B cell (primary cell): Measurements from ENCODE around the gene MTF1. TPM values are rescaled to one million over a fixed set of nuclear protein-coding genes. Genes with fewer than 3 reads are reported as not detected.

Experiments used
- ATAC-seq: fragments of 200-7000 bp; cut with Tn5 transposase; one replicate; pipeline ENCODE4 v1.10.0; 2021; ENCODE audit warnings: low read depth, mild to moderate bottlenecking, moderate number of reproducible peaks, moderate library complexity
- CTCF ChIA-PET: fragments of 350-600 bp; sonication (Branson Sonifier 250); formaldehyde crosslinking; loops from one replicate; lab custom pipeline; 2021; ENCODE audit warnings: antibody characterized with exemption, inconsistent platforms; lab: Charles Lee
- POLR2A ChIA-PET: fragments of 350-600 bp; sonication (Branson Sonifier 250); formaldehyde crosslinking; loops from one replicate; lab custom pipeline; 2021; ENCODE audit warnings: antibody characterized with exemption; lab: Charles Lee
- DNase-seq: peaks from one replicate; pipeline ENCODE4 v3.0.0; 2013
- H2AFZ ChIP-seq: 2 replicates; pipeline ENCODE4 v1.6.1; 2012; ENCODE audit warnings: mild to moderate bottlenecking, low read depth, low read length; ENCODE audit not compliant: insufficient read depth, poor library complexity, severe bottlenecking
- H3K27ac ChIP-seq, 2 donors: 1 replicate in 1 of 2; 2 replicates in 1 of 2; pipeline ENCODE4 v1.5.1; 2012 to 2013; ENCODE audit warnings: low read length in 2 of 2, mild to moderate bottlenecking in 2 of 2, moderate library complexity in 1 of 2
- H3K27me3 ChIP-seq, 4 experiments: fragments of 200-600 bp in 1 of 4; sonication (generic) in 1 of 4; replicated peaks in 1 of 4; 1 replicate in 2 of 4; 2 replicates in 2 of 4; pipeline versions ENCODE4 v1.6.1 to v1.7.0; 2013 to 2016; ENCODE audit warnings: low read length in 3 of 4, mild to moderate bottlenecking in 2 of 4, mixed read lengths in 1 of 4, moderate library complexity in 1 of 4; ENCODE audit not compliant: insufficient read depth in 4 of 4, control insufficient read depth in 3 of 4; ENCODE audit errors: control extremely low read depth in 1 of 4
- H3K36me3 ChIP-seq, 2 experiments: replicated peaks in 1 of 2; 1 replicate in 1 of 2; 2 replicates in 1 of 2; pipeline versions ENCODE4 v1.6.1 to v1.7.1; 2013; ENCODE audit warnings: low read length in 1 of 2; ENCODE audit not compliant: insufficient read depth in 2 of 2, control insufficient read depth in 1 of 2; ENCODE audit errors: control extremely low read depth in 1 of 2, extremely low read depth in 1 of 2
- H3K4me1 ChIP-seq, 2 donors: fragments of 200-600 bp in 1 of 2; sonication (generic) in 1 of 2; 1 replicate in 1 of 2; 2 replicates in 1 of 2; pipeline versions ENCODE4 v1.5.1 to v1.6.1; 2013 to 2017; ENCODE audit warnings: low read length in 2 of 2; ENCODE audit not compliant: control insufficient read depth in 2 of 2, insufficient read depth in 2 of 2
- H3K4me2 ChIP-seq: replicated peaks from 2 replicates; pipeline ENCODE3; 2012; ENCODE audit warnings: mild to moderate bottlenecking, low read depth, low read length; ENCODE audit not compliant: poor library complexity, severe bottlenecking
- H3K4me3 ChIP-seq, 5 experiments: fragments of 200-600 bp in 1 of 5; sonication (generic) in 1 of 5; 1 replicate in 3 of 5; 2 replicates in 2 of 5; pipeline versions ENCODE4 v1.5.1 to v1.7.0; 2011 to 2016; ENCODE audit warnings: low read length in 4 of 5, mild to moderate bottlenecking in 4 of 5, low read depth in 2 of 5, control low read depth in 1 of 5, moderate library complexity in 1 of 5; ENCODE audit not compliant: insufficient read depth in 1 of 5; ENCODE audit errors: control extremely low read depth in 1 of 5, extremely low read depth in 1 of 5
- H3K79me2 ChIP-seq: fragments of 200-600 bp; sonication (generic); one replicate; pipeline ENCODE4 v1.6.0; 2016; ENCODE audit warnings: low read length; ENCODE audit not compliant: control insufficient read depth, insufficient read depth
- H3K9ac ChIP-seq: fragments of 200-600 bp; sonication (generic); 2 replicates; pipeline ENCODE4 v1.6.1; 2017; ENCODE audit warnings: mild to moderate bottlenecking, low read length, moderate library complexity
- H3K9me3 ChIP-seq, 3 donors: one replicate each; pipeline versions ENCODE4 v1.6.1 to v1.7.1; 2013; ENCODE audit warnings: low read length in 2 of 3; ENCODE audit not compliant: control insufficient read depth in 2 of 3, insufficient read depth in 1 of 3; ENCODE audit errors: control extremely low read depth in 1 of 3
- H4K20me1 ChIP-seq: 2 replicates; pipeline ENCODE4 v1.6.0; 2012; ENCODE audit warnings: mild to moderate bottlenecking, low read length; ENCODE audit not compliant: insufficient read depth, control insufficient read depth, poor library complexity, severe bottlenecking
- H3K27ac Mint-ChIP-seq: one replicate; pipeline ENCODE4 v1.8.0; 2021; ENCODE audit warnings: mixed read lengths
- H3K27me3 Mint-ChIP-seq: one replicate; pipeline ENCODE4 v1.8.0; 2021; ENCODE audit warnings: mixed read lengths
- H3K4me1 Mint-ChIP-seq: one replicate; pipeline ENCODE4 v1.8.0; 2021; ENCODE audit warnings: mixed read lengths
- H3K4me3 Mint-ChIP-seq: one replicate; pipeline ENCODE4 v1.8.0; 2021; ENCODE audit warnings: mixed read lengths
- H3K9me3 Mint-ChIP-seq: one replicate; pipeline ENCODE4 v1.8.0; 2022; ENCODE audit warnings: mixed read lengths; ENCODE audit not compliant: insufficient read depth
- CTCF ChIP-seq: fragments of 200-600 bp; IDR thresholded peaks from one replicate; pipeline ENCODE4 v1.8.0; 2022; ENCODE audit warnings: antibody characterized with exemption, mild to moderate bottlenecking
- EZH2 ChIP-seq: IDR thresholded peaks from 2 replicates; pipeline ENCODE4 v1.6.1; 2012; ENCODE audit warnings: borderline replicate concordance, low read depth, mild to moderate bottlenecking, moderate library complexity, low read length; ENCODE audit not compliant: insufficient read depth, poor library complexity, severe bottlenecking
- WGBS: methylation state at CpG from one replicate; pipeline ENCODE4 v1.1.5; 2013; ENCODE audit warnings: missing lambda C conversion rate; ENCODE audit not compliant: insufficient coverage; 5-methylcytosine and 5-hydroxymethylcytosine counted together
- intact Hi-C: fragments of 100-400 bp; cut with micrococcal nuclease; formaldehyde crosslinking; loops from one replicate; pipeline ENCODE4 v1.10.0; 2022
- polyA plus RNA-seq: library from polyadenylated mRNA; depleted of rRNA; stranded (reverse); fragments of >200 nt; gene quantifications from 2 replicates; pipeline ENCODE4 v1.2.3, GENCODE V29; 2012
- total RNA-seq, 2 donors: library from RNA; stranded (reverse); fragments of 120-200 nt in 1 of 2; gene quantifications; 1 replicate in 1 of 2; 2 replicates in 1 of 2; pipeline versions ENCODE4 v1.2.3 to v1.2.4, GENCODE V29; 2013 to 2022

The MTF1 gene
- total and polyA plus RNA-seq, 2 donors (not counting 1 experiment from before 2014, with no cell fraction given) = 6.2 to 36.7 TPM

- H4K20me1 ChIP-seq = peaks cover 11% of the 10 kb centered on the region
- H3K27ac ChIP-seq = no peak overlapping the region
- peaks cover 0 to 11% of the 10 kb centered on the region in 2 experiments for H3K36me3 ChIP-seq
- peak overlapping the region; percentile 93 for H3K4me2 ChIP-seq
- H2AFZ ChIP-seq = peak overlapping the region; percentile 84
- peak overlapping the region in 1 of 5 experiments; percentile 66 for H3K4me3 ChIP-seq
- Mint-ChIP-seq H3K9me3 (no peaks in the 10 kb centered on the region), H3K4me1 (peaks cover 18% of the 10 kb centered on the region), H3K27ac (no peak overlapping the region), H3K27me3 (peaks cover 9% of the 10 kb centered on the region), H3K4me3 (peak overlapping the region; percentile 85)
- DNase-seq (peak; percentile 47), ATAC-seq (no peak)
- POLR2A ChIA-PET = no interaction called here
- peaks cover 0 to 16% (median under 1%) of the 10 kb centered on the region in 4 experiments for H3K27me3 ChIP-seq
- H3K9me3 ChIP-seq = no peaks in the 10 kb centered on the region
- no peaks in the 10 kb centered on the region for H3K79me2 ChIP-seq
- no peak overlapping the region for H3K9ac ChIP-seq
- intact Hi-C loops = loop anchor here (2.0 kb wide), 1 partner anchor 15 kb away; no protein-coding TSS in a partner anchor
- 47% methylated on average over 19 of the region's 22 CpGs for WGBS
- peaks cover 15 to 18% of the 10 kb centered on the region in 2 donors for H3K4me1 ChIP-seq
- no peak for TF ChIP-seq EZH2
- no peak for TF ChIP-seq CTCF
- CTCF ChIA-PET = no interaction called here
Measured at GRCh38 chr1:37795340-37796125, 63.9 kb downstream of the MTF1 start.
